SK-N-SH treated with all-trans-retinoic acid at 6 μM for 48 hours (cell line): Measurements from ENCODE around the gene RGS9.

ENCODE experiments used
- BACH2 ChIP-seq: fragments of 250-450 bp; sonication (Bioruptor Pico); IDR thresholded peaks from 2 replicates; pipeline ENCODE4 v1.9.0; 2021; ENCODE audit warnings: mild to moderate bottlenecking, borderline replicate concordance
- CREB5 ChIP-seq: fragments of 250-450 bp; sonication (Bioruptor Pico); IDR thresholded peaks from 2 replicates; pipeline ENCODE4 v1.5.1; 2020; ENCODE audit warnings: low read depth, mild to moderate bottlenecking, moderate library complexity
- CSDC2 ChIP-seq: fragments of 250-450 bp; sonication (Bioruptor Pico); IDR thresholded peaks from 2 replicates; pipeline ENCODE4 v1.5.0; 2020; ENCODE audit warnings: mild to moderate bottlenecking, moderate library complexity
- CSRNP3 ChIP-seq: fragments of 250-450 bp; sonication (Bioruptor Pico); IDR thresholded peaks from 2 replicates; pipeline ENCODE4 v1.5.1; 2021; ENCODE audit warnings: mild to moderate bottlenecking, moderate library complexity
- ISL1 ChIP-seq: fragments of 250-450 bp; sonication (Bioruptor Pico); IDR thresholded peaks from 2 replicates; pipeline ENCODE4 v2.1.2; 2022; ENCODE audit warnings: mild to moderate bottlenecking, moderate library complexity
- OSR1 ChIP-seq: fragments of 250-450 bp; sonication (Bioruptor Pico); IDR thresholded peaks from 2 replicates; pipeline ENCODE4 v1.8.0; 2022; ENCODE audit warnings: moderate library complexity, mild to moderate bottlenecking, inconsistent platforms
- PATZ1 ChIP-seq: fragments of 250-450 bp; sonication (Bioruptor Pico); IDR thresholded peaks from 2 replicates; pipeline ENCODE4 v1.8.0; 2020; ENCODE audit warnings: mild to moderate bottlenecking, moderate library complexity, borderline replicate concordance
- POU6F1 ChIP-seq: fragments of 250-450 bp; sonication (Bioruptor Pico); IDR thresholded peaks from 2 replicates; pipeline ENCODE4 v1.8.0; 2021; ENCODE audit warnings: low read depth, mild to moderate bottlenecking, moderate library complexity, borderline replicate concordance
- PPARA ChIP-seq: fragments of 250-450 bp; sonication (Bioruptor Pico); IDR thresholded peaks from 2 replicates; pipeline ENCODE4 v1.5.0; 2020; ENCODE audit warnings: mild to moderate bottlenecking, borderline replicate concordance
- RARB ChIP-seq: fragments of 250-450 bp; sonication (Bioruptor Pico); IDR thresholded peaks from 2 replicates; pipeline ENCODE4 v1.8.0; 2021; ENCODE audit warnings: mild to moderate bottlenecking, moderate library complexity
- ZC3H10 ChIP-seq: fragments of 250-450 bp; sonication (Bioruptor Pico); IDR thresholded peaks from 2 replicates; pipeline ENCODE4 v1.5.1; 2021; ENCODE audit warnings: mild to moderate bottlenecking, moderate library complexity
- ZFP30 ChIP-seq: fragments of 450-650 bp; formaldehyde crosslinking; IDR thresholded peaks from 2 replicates; pipeline ENCODE4 v1.5.0; 2022; ENCODE audit warnings: mild to moderate bottlenecking, moderate library complexity

- no peak for TF ChIP-seq CSDC2 (CRISPR knock-in tag)
- no peak for TF ChIP-seq OSR1 (CRISPR knock-in tag)
- TF ChIP-seq ZFP30 (CRISPR knock-in tag): no peak
- no peak for TF ChIP-seq CREB5 (CRISPR knock-in tag)
- no peak for TF ChIP-seq PATZ1 (CRISPR knock-in tag)
- TF ChIP-seq PPARA (CRISPR knock-in tag): no peak
- no peak for TF ChIP-seq ISL1 (CRISPR knock-in tag)
- TF ChIP-seq POU6F1: no peak
- no peak for TF ChIP-seq RARB (CRISPR knock-in tag)
- no peak for TF ChIP-seq CSRNP3 (CRISPR knock-in tag)
- TF ChIP-seq BACH2 (CRISPR knock-in tag): no peak
- no peak for TF ChIP-seq ZC3H10 (CRISPR knock-in tag)
These were observed 124.0 kb downstream of the RGS9 start for GRCh38 chr17:65261152-65261551.
